Large intestine (tissue), 12 donors: Measurements from ENCODE around the gene ZBTB38. TPM values are rescaled to one million over a fixed set of nuclear protein-coding genes. Genes with fewer than 3 reads are reported as not detected.

Source experiments
- DNase-seq, 2 donors: peaks; one replicate each; pipeline versions ENCODE4 v3.0.0 to v3.0.0-alpha.2; 2013
- H3K27ac ChIP-seq: one replicate; pipeline ENCODE4 v1.5.1; 2013; ENCODE audit warnings: low read length
- H3K27me3 ChIP-seq: 2 replicates; pipeline ENCODE4 v1.6.1; 2013; ENCODE audit warnings: low read length; ENCODE audit not compliant: control insufficient read depth, insufficient read depth
- H3K36me3 ChIP-seq: 2 replicates; pipeline ENCODE4 v1.6.1; 2013; ENCODE audit warnings: low read length; ENCODE audit not compliant: control insufficient read depth, insufficient read depth
- H3K4me1 ChIP-seq: one replicate; pipeline ENCODE4 v1.6.1; 2013; ENCODE audit warnings: low read length; ENCODE audit not compliant: control insufficient read depth, insufficient read depth
- H3K4me3 ChIP-seq: one replicate; pipeline ENCODE4 v1.5.1; 2013; ENCODE audit warnings: low read length
- H3K9me3 ChIP-seq: one replicate; pipeline ENCODE4 v1.6.1; 2013; ENCODE audit warnings: mild to moderate bottlenecking, low read depth, low read length, moderate library complexity; ENCODE audit not compliant: control insufficient read depth
- WGBS: methylation state at CpG from one replicate; pipeline ENCODE4 v1.1.5; 2013; ENCODE audit warnings: low lambda C conversion rate; ENCODE audit not compliant: insufficient coverage; 5-methylcytosine and 5-hydroxymethylcytosine counted together
- long read RNA-seq, 11 donors: transcript quantifications; one replicate each; lab custom pipeline, GENCODE V29; 2026
- polyA plus RNA-seq: library from polyadenylated mRNA; unstranded; fragments of 120-200 nt; gene quantifications from one replicate; pipeline ENCODE4 v1.2.1, GENCODE V29; 2013

Gene ZBTB38
- polyA plus RNA-seq, result 147 TPM
- long read RNA-seq, donor 1, transcript ZBTB38-201 (1 exons, 3,588 nt), result major isoform, 18 of 19 reads
- long read RNA-seq, donor 1, partial matches to known transcripts, result 0 of 19 reads
- long read RNA-seq, donor 1, other reads (novel, unspliced or antisense), result 0 of 19 reads
- long read RNA-seq, donor 2, transcript ZBTB38-201 (1 exons, 3,588 nt), result major isoform, 80 of 101 reads
- long read RNA-seq, donor 2, partial matches to known transcripts, result 0 of 101 reads
- long read RNA-seq, donor 2, other reads (novel, unspliced or antisense), result 15 of 101 reads
- long read RNA-seq, donor 3, result 0 reads
- long read RNA-seq, donor 4, transcript ZBTB38-201 (1 exons, 3,588 nt), result major isoform, 10 of 12 reads
- long read RNA-seq, donor 4, partial matches to known transcripts, result 0 of 12 reads
- long read RNA-seq, donor 4, other reads (novel, unspliced or antisense), result 0 of 12 reads
- long read RNA-seq, donor 5, transcript ZBTB38-201 (1 exons, 3,588 nt), result major isoform, 16 of 16 reads
- long read RNA-seq, donor 5, partial matches to known transcripts, result 0 of 16 reads
- long read RNA-seq, donor 5, other reads (novel, unspliced or antisense), result 0 of 16 reads
- long read RNA-seq, donor 6, transcript ZBTB38-201 (1 exons, 3,588 nt), result major isoform, 81 of 99 reads
- long read RNA-seq, donor 6, partial matches to known transcripts, result 0 of 99 reads
- long read RNA-seq, donor 6, other reads (novel, unspliced or antisense), result 9 of 99 reads
- long read RNA-seq, donor 7, transcript ZBTB38-201 (1 exons, 3,588 nt), result major isoform, 37 of 41 reads
- long read RNA-seq, donor 7, partial matches to known transcripts, result 0 of 41 reads
- long read RNA-seq, donor 7, other reads (novel, unspliced or antisense), result 0 of 41 reads
- long read RNA-seq, donor 8, transcript ZBTB38-201 (1 exons, 3,588 nt), result major isoform, 88 of 107 reads
- long read RNA-seq, donor 8, transcript ZBTB38-211 (3 exons, 644 nt), result minor isoform, 6 of 107 reads
- long read RNA-seq, donor 8, partial matches to known transcripts, result 0 of 107 reads
- long read RNA-seq, donor 8, other reads (novel, unspliced or antisense), result 8 of 107 reads
- long read RNA-seq, donor 9, transcript ZBTB38-201 (1 exons, 3,588 nt), result major isoform, 47 of 49 reads
- long read RNA-seq, donor 9, partial matches to known transcripts, result 0 of 49 reads
- long read RNA-seq, donor 9, other reads (novel, unspliced or antisense), result 0 of 49 reads
- long read RNA-seq, donor 10, transcript ZBTB38-201 (1 exons, 3,588 nt), result major isoform, 48 of 63 reads
- long read RNA-seq, donor 10, transcript ZBTB38-211 (3 exons, 644 nt), result minor isoform, 6 of 63 reads
- long read RNA-seq, donor 10, partial matches to known transcripts, result 0 of 63 reads
- long read RNA-seq, donor 10, other reads (novel, unspliced or antisense), result 5 of 63 reads
- long read RNA-seq, donor 11, transcript ZBTB38-201 (1 exons, 3,588 nt), result major isoform, 17 of 20 reads
- long read RNA-seq, donor 11, partial matches to known transcripts, result 0 of 20 reads
- long read RNA-seq, donor 11, other reads (novel, unspliced or antisense), result 0 of 20 reads

- Histone ChIP-seq H3K27me3 (no peaks in the 10 kb centered on the region), H3K4me1 (peaks cover 33% of the 10 kb centered on the region), H3K36me3 (peaks cover 33% of the 10 kb centered on the region), H3K27ac (peak within 1 kb of the TSS; percentile 90), H3K4me3 (peak within 1 kb of the TSS; percentile 2), H3K9me3 (no peaks in the 10 kb centered on the region)
- peak; percentile 90 to 94 for DNase-seq
- 17% methylated on average over 2 of the region's 26 CpGs for WGBS
Measured at GRCh38 chr3:141368062-141368924, at the start of gene ZBTB38. TSS of gene ZBTB38 (plus strand) at chr3:141368504. CDS start at chr3:141442389, 73,885 bp downstream.

- no peak for DNase-seq
- H3K4me1 ChIP-seq, result peaks cover 30% of the 10 kb centered on the region
- no peak overlapping the region for H3K27ac ChIP-seq
- H3K27me3 ChIP-seq, result no peaks in the 10 kb centered on the region
- H3K36me3 ChIP-seq, result no peaks in the 10 kb centered on the region
- peaks cover 3% of the 10 kb centered on the region for H3K9me3 ChIP-seq
- H3K4me3 ChIP-seq, result no peak overlapping the region
Measured at GRCh38 chr3:141320399-141321108, 47.8 kb upstream of the ZBTB38 start.

DNA sequence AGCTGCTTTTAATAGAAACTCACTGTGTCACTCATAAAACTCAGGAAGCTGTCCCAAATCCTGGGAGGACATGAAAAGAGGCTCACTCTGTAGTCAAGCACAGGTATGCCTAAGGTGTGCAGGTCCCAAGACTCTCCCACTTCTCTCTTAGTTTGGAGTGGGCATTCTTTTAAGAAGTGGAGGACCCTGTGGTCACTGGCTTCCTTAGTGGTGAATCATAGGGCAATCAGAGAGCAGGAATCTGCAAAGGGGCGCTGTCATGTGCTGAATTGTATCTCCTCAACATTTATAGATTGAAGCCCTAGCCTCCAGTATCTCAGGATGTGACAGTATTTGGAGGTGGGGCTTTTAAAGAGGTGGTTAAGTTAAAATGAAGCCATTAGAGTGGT, 47.2 kb upstream of the ZBTB38 start:
- no peak overlapping the region for H3K4me3 ChIP-seq
- WGBS, result no CpG with 5 or more reads among the region's 1 CpG
- H3K9me3 ChIP-seq, result peaks cover 3% of the 10 kb centered on the region
- H3K27me3 ChIP-seq, result no peaks in the 10 kb centered on the region
- no peaks in the 10 kb centered on the region for H3K36me3 ChIP-seq
- H3K27ac ChIP-seq, result no peak overlapping the region
- no peak for DNase-seq
- H3K4me1 ChIP-seq, result peaks cover 30% of the 10 kb centered on the region

GRCh38 chr3:141323936-141324704, 44.2 kb upstream of the ZBTB38 start:
- H3K27me3 ChIP-seq, result no peaks in the 10 kb centered on the region
- H3K4me1 ChIP-seq, result peaks cover 48% of the 10 kb centered on the region
- peak overlapping the region; percentile 94 for H3K27ac ChIP-seq
- peaks cover 3% of the 10 kb centered on the region for H3K9me3 ChIP-seq
- 33% methylated on average over 2 of the region's 4 CpGs for WGBS
- peak; percentile 30 to 78 for DNase-seq
- H3K4me3 ChIP-seq, result peak overlapping the region; percentile 67
- peaks cover 9% of the 10 kb centered on the region for H3K36me3 ChIP-seq

- peaks cover 9% of the 10 kb centered on the region for H3K36me3 ChIP-seq
- H3K27ac ChIP-seq, result peak overlapping the region; percentile 95
- peak overlapping the region; percentile 67 for H3K4me3 ChIP-seq
- H3K9me3 ChIP-seq, result no peaks in the 10 kb centered on the region
- peaks cover 57% of the 10 kb centered on the region for H3K4me1 ChIP-seq
- H3K27me3 ChIP-seq, result no peaks in the 10 kb centered on the region
- DNase-seq, result peak; percentile 92 to 97
Measured at GRCh38 chr3:141326123-141326522, 42.2 kb upstream of the ZBTB38 start.

- Histone ChIP-seq H3K9me3 (no peaks in the 10 kb centered on the region), H3K36me3 (peaks cover 9% of the 10 kb centered on the region), H3K27me3 (no peaks in the 10 kb centered on the region), H3K27ac (peak overlapping the region; percentile 95), H3K4me1 (peaks cover 57% of the 10 kb centered on the region), H3K4me3 (peak overlapping the region; percentile 24)
- no CpG with 5 or more reads among the region's 3 CpGs for WGBS
- DNase-seq, result no peak
Measured at GRCh38 chr3:141326626-141327025, 41.7 kb upstream of the ZBTB38 start.

DNA sequence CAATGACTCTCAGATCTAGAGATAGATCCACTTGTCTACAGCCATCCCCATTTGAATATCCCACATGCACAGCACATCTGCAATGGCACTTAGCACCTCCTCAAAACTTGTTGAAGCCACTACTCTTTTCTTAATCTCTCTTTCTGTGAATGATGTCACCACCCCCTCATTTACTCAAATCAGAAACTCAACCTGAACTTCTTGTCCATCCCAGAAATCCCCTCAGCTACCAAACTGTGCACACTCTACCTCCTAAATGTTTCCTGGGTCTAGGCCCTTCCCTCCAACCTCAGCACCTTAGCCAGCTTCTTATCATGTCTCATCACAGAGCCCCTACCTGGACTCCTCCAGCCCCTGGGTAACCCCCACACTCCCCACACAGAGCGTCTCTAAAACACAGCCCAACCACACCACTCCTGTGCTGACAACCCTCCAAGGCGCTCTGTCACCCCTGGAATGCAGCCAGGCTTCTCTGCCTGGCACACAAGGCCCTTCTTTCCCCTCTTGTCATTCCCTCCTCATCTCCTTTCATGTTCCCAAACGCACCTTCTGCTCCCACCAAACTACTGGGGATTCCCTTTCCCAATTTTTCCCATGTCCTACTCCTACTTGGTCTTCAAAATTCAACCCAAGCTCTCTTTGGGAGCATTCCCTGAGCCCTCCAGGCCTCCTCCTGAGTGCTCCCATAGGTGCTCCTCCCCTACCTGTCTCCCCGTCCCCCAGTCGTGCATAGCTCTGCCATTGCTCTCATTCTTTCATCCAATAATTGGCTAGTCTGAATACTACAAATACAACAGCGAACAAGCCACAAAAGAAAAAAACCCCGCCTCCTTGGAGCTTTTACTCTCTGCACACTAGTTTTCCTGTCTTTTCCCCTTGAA, 39.8 kb upstream of the ZBTB38 start:
- WGBS, result 60% methylated on average over 1 of the region's 7 CpGs
- no peak for DNase-seq
- Histone ChIP-seq H3K4me1 (peaks cover 60% of the 10 kb centered on the region), H3K27ac (peak overlapping the region; percentile 95), H3K36me3 (peaks cover 11% of the 10 kb centered on the region), H3K4me3 (no peak overlapping the region), H3K9me3 (no peaks in the 10 kb centered on the region), H3K27me3 (no peaks in the 10 kb centered on the region)

DNA sequence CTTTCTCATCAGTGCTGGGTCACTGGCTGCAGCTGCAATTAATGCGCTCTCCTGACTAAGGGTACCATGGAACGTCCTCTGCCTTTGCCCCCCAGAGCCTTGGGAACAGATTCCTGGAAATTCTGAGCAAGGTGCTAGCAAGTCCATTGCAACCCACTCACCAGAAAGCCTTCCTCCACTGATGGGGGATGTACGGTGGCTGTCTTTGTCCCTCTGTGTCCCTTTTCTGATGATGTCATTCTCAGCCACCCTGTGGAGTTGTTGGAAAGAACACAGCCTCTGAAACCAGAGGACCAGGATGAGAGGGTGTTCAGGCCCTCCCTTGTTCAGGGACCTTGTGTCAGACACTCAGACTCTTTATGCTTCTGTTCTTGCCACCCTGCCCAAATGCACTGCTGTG, 38.1 kb upstream of the ZBTB38 start:
- peaks cover 65% of the 10 kb centered on the region for H3K4me1 ChIP-seq

More for the DNA sequence above, 38.1 kb upstream of the ZBTB38 start:
- DNase-seq, result no peak
- Histone ChIP-seq H3K9me3 (no peaks in the 10 kb centered on the region), H3K4me3 (no peak overlapping the region), H3K27me3 (no peaks in the 10 kb centered on the region), H3K27ac (peak overlapping the region; percentile 92), H3K36me3 (peaks cover 13% of the 10 kb centered on the region)
- WGBS, result no CpG with 5 or more reads among the region's 3 CpGs
